CD4-positive, alpha-beta T cell treated with Interleukin-12 subunit alpha and Interleukin-12 subunit beta, for 1 hour (primary cell): ENCODE results near the gene VPS37D.
"Not testable (repeated sequence)": the region's sequence is repeated elsewhere in the genome, so short reads cannot be mapped to it uniquely, and the experiment has no call there.

Source experiments
- DNase-seq: peaks from one replicate; pipeline ENCODE4 v3.0.0-alpha.2; 2020

VPS37D gene

GRCh38 chr7:73707045-73707631 lies 39.5 kb downstream of the VPS37D start:
- peak; percentile 23 for DNase-seq

GRCh38 chr7:73708961-73709549 lies 41.4 kb downstream of the VPS37D start:
- DNase-seq: no peak

- no peak for DNase-seq
These were observed 45.1 kb downstream of the VPS37D start for GRCh38 chr7:73712773-73713172.

GRCh38 chr7:73713319-73713718 lies 45.7 kb downstream of the VPS37D start:
- DNase-seq: not testable (repeated sequence)

GRCh38 chr7:73715648-73716317 lies 48.2 kb downstream of the VPS37D start:
- no peak for DNase-seq

- DNase-seq: no peak
These were observed 48.8 kb downstream of the VPS37D start for GRCh38 chr7:73716318-73716890.

GRCh38 chr7:73717025-73717807 lies 49.6 kb downstream of the VPS37D start:
- no peak for DNase-seq

- DNase-seq: peak; percentile 77
These were observed 50.4 kb downstream of the VPS37D start for GRCh38 chr7:73717991-73718405.

GRCh38 chr7:73718438-73718881 lies 50.8 kb downstream of the VPS37D start:
- peak; percentile 43 for DNase-seq

- peak; percentile 79 for DNase-seq
These were observed 51.5 kb downstream of the VPS37D start, which contains the start of gene STX1A for GRCh38 chr7:73718905-73719805. TSS of gene STX1A (minus strand) at chr7:73719669. CDS start at chr7:73719631, 38 bp downstream.

GRCh38 chr7:73719806-73720169 lies 52.2 kb downstream of the VPS37D start:
- no peak for DNase-seq

- not testable (repeated sequence) for DNase-seq
These were observed 52.8 kb downstream of the VPS37D start for GRCh38 chr7:73720443-73720842.

GRCh38 chr7:73721377-73721817 lies 53.8 kb downstream of the VPS37D start:
- no peak for DNase-seq
